ENCODE data around the gene CC2D2A. TPM values are rescaled to one million over a fixed set of nuclear protein-coding genes. Genes with fewer than 3 reads are reported as not detected.

CC2D2A gene
- total and polyA plus RNA-seq, 2 experiments from 2014 or later = 17.3 to 43.5 TPM

- TF ChIP-seq CTCF (IDR thresholded peaks at IDR 0.05; ENCODE audit: low read depth, low read length) = no peak
- no peak for DNase-seq (ENCODE audit: low read depth in 1 of 2, low spot score in 1 of 2)
- Histone ChIP-seq H3K27me3 (no peaks in the 10 kb centered on the region), H3K4me1 (ENCODE audit: low read depth) (no peaks in the 10 kb centered on the region), H3K27ac (no peak overlapping the region), H3K9me3 (ENCODE audit: low read depth) (no peaks in the 10 kb centered on the region), H3K36me3 (no peaks in the 10 kb centered on the region), H3K4me3 (no peak overlapping the region)
Measured at GRCh38 chr4:15489551-15489950, 19.9 kb downstream of the CC2D2A start.

GRCh38 chr4:15493411-15493810 is 23.7 kb downstream of the CC2D2A start:
- no peak for TF ChIP-seq CTCF (IDR thresholded peaks at IDR 0.05; ENCODE audit: low read depth, low read length)

GRCh38 chr4:15495621-15496020 is 25.9 kb downstream of the CC2D2A start:
- no peaks in the 10 kb centered on the region for H3K36me3 ChIP-seq
- H3K27me3 ChIP-seq = no peaks in the 10 kb centered on the region
- H3K9me3 ChIP-seq (ENCODE audit: low read depth) = no peaks in the 10 kb centered on the region
- TF ChIP-seq CTCF (IDR thresholded peaks at IDR 0.05; ENCODE audit: low read depth, low read length) = no peak
- no peak overlapping the region for H3K4me3 ChIP-seq
- no peak overlapping the region for H3K27ac ChIP-seq
- no peaks in the 10 kb centered on the region for H3K4me1 ChIP-seq (ENCODE audit: low read depth)
- no peak for DNase-seq (ENCODE audit: low read depth in 1 of 2, low spot score in 1 of 2)

More at GRCh38 chr4:15493411-15493810, 23.7 kb downstream of the CC2D2A start:
- H3K9me3 ChIP-seq (ENCODE audit: low read depth) = no peaks in the 10 kb centered on the region
- DNase-seq (ENCODE audit: low read depth in 1 of 2, low spot score in 1 of 2) = no peak
- no peak overlapping the region for H3K4me3 ChIP-seq
- H3K27me3 ChIP-seq = no peaks in the 10 kb centered on the region
- no peak overlapping the region for H3K27ac ChIP-seq
- no peaks in the 10 kb centered on the region for H3K4me1 ChIP-seq (ENCODE audit: low read depth)
- H3K36me3 ChIP-seq = no peaks in the 10 kb centered on the region

GRCh38 chr4:15498356-15498755 is 28.7 kb downstream of the CC2D2A start:
- no peak for DNase-seq (ENCODE audit: low read depth in 1 of 2, low spot score in 1 of 2)
- Histone ChIP-seq H3K4me1 (ENCODE audit: low read depth) (no peaks in the 10 kb centered on the region), H3K4me3 (no peak overlapping the region), H3K27ac (no peak overlapping the region), H3K9me3 (ENCODE audit: low read depth) (no peaks in the 10 kb centered on the region), H3K27me3 (no peaks in the 10 kb centered on the region), H3K36me3 (no peaks in the 10 kb centered on the region)
- no peak for TF ChIP-seq CTCF (IDR thresholded peaks at IDR 0.05; ENCODE audit: low read depth, low read length)

- H3K27ac ChIP-seq = no peak overlapping the region
- H3K4me1 ChIP-seq (ENCODE audit: low read depth) = no peaks in the 10 kb centered on the region
- no peaks in the 10 kb centered on the region for H3K36me3 ChIP-seq
- no peaks in the 10 kb centered on the region for H3K9me3 ChIP-seq (ENCODE audit: low read depth)
- no peak for TF ChIP-seq CTCF (IDR thresholded peaks at IDR 0.05; ENCODE audit: low read depth, low read length)
- H3K27me3 ChIP-seq = no peaks in the 10 kb centered on the region
- DNase-seq (ENCODE audit: low read depth in 1 of 2, low spot score in 1 of 2) = no peak
- no peak overlapping the region for H3K4me3 ChIP-seq
Measured at GRCh38 chr4:15500701-15501100, 31.0 kb downstream of the CC2D2A start.

- H3K4me3 ChIP-seq = no peak overlapping the region
- no peak for DNase-seq (ENCODE audit: low read depth in 1 of 2, low spot score in 1 of 2)
- TF ChIP-seq CTCF (IDR thresholded peaks at IDR 0.05; ENCODE audit: low read depth, low read length) = no peak
- H3K27me3 ChIP-seq = no peaks in the 10 kb centered on the region
- no peaks in the 10 kb centered on the region for H3K4me1 ChIP-seq (ENCODE audit: low read depth)
- H3K27ac ChIP-seq = no peak overlapping the region
- H3K36me3 ChIP-seq = no peaks in the 10 kb centered on the region
- H3K9me3 ChIP-seq (ENCODE audit: low read depth) = no peaks in the 10 kb centered on the region
Measured at GRCh38 chr4:15501941-15502340, 32.3 kb downstream of the CC2D2A start.
